A549 treated with dexamethasone at 1 μM for 4 hours (cell line): ENCODE measurements around the gene MEF2C. TPM values are rescaled to one million over a fixed set of nuclear protein-coding genes. Genes with fewer than 3 reads are reported as not detected.

ENCODE experiments used
- total RNA-seq: library from RNA; stranded (reverse); fragments of 200-300 nt; extraction: Qiagen RNA extraction; gene quantifications from 5 replicates; pipeline ENCODE4 v1.2.3, GENCODE V29; 2022

MEF2C gene
- 0.01 to 0.02 TPM (median 0.01 TPM) in 3 of 5 replicates, not detected in the others for total RNA-seq

DNA sequence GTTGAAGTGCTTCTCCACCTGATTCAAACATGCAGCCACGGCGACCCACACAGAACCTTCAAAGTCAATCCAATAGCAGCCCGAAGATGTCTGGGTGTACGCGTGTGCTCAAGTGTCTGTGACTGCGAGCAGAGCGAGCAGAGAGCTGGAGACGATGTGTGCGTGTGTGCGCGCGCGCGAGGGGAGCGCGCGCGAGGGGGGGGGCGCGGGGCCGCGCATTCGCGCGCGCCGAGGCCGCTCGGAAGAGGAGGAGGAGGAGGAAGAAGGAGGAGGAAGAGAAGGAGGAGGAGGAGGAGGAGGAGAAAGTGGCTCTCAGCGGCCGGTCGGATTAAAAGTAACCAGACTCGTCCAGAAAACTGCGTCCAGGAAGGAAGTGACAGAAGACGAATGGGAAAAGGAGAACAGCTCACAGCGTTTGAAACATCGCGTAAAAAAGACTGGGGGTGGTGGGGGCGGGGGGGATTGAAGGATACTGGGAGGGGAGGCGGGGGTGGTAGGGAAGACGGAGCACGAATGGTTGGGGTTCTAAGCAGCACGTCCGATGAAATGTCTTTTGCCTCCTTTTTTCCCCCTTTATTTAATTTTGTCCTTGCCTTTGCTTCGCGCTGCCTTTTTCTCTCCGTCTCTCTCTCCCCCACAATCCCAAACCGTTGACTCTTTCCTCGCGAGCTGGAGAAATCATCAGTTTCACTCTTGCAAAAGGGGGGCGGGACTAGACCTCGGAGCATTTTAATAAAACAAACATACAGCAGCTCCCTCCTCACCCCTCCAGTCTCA is at the start of gene MEF2C:
MEF2C (minus strand) TSS at position 126 of the 777 bp plus-strand sequence. CDS start 59,396 bp downstream, outside the sequence.

